ENCODE measurements around the gene MYLK3.

The MYLK3 gene

GRCh38 chr16:46727184-46727583, 21.0 kb downstream of the MYLK3 start:
- no peak for DNase-seq (ENCODE audit: low spot score)

GRCh38 chr16:46721885-46722284, 26.3 kb downstream of the MYLK3 start:
- DNase-seq (ENCODE audit: low spot score), result no peak

GRCh38 chr16:46720619-46721018, 27.5 kb downstream of the MYLK3 start:
- DNase-seq (ENCODE audit: low spot score), result no peak

- no peak for DNase-seq (ENCODE audit: low spot score)
These were observed 28.6 kb downstream of the MYLK3 start for GRCh38 chr16:46719528-46719927.

GRCh38 chr16:46718214-46718613, 29.9 kb downstream of the MYLK3 start:
- DNase-seq (ENCODE audit: low spot score), result no peak

GRCh38 chr16:46717692-46718091, 30.5 kb downstream of the MYLK3 start:
- DNase-seq (ENCODE audit: low spot score), result no peak

- no peak for DNase-seq (ENCODE audit: low spot score)
These were observed 32.3 kb downstream of the MYLK3 start for GRCh38 chr16:46715769-46716305.

GRCh38 chr16:46714797-46715591, 33.1 kb downstream of the MYLK3 start:
- DNase-seq (ENCODE audit: low spot score), result no peak

GRCh38 chr16:46713634-46714033, 34.5 kb downstream of the MYLK3 start:
- no peak for DNase-seq (ENCODE audit: low spot score)

- DNase-seq (ENCODE audit: low spot score), result no peak
These were observed 35.2 kb downstream of the MYLK3 start for GRCh38 chr16:46712911-46713310.

GRCh38 chr16:46711106-46712058, 36.8 kb downstream of the MYLK3 start:
- no peak for DNase-seq (ENCODE audit: low spot score)

- no peak for DNase-seq (ENCODE audit: low spot score)
These were observed 38.6 kb downstream of the MYLK3 start for GRCh38 chr16:46709469-46710005.

- DNase-seq (ENCODE audit: low spot score), result no peak
These were observed 41.5 kb downstream of the MYLK3 start for GRCh38 chr16:46706642-46707041.

- no peak for DNase-seq (ENCODE audit: low spot score)
These were observed 46.1 kb downstream of the MYLK3 start for GRCh38 chr16:46702030-46702429.

- no peak for DNase-seq (ENCODE audit: low spot score)
These were observed 46.5 kb downstream of the MYLK3 start for GRCh38 chr16:46701615-46702014.

GRCh38 chr16:46700048-46700447, 48.1 kb downstream of the MYLK3 start:
- no peak for DNase-seq (ENCODE audit: low spot score)

GRCh38 chr16:46696957-46697356, 51.2 kb downstream of the MYLK3 start:
- no peak for DNase-seq (ENCODE audit: low spot score)

GRCh38 chr16:46695937-46696336, 52.2 kb downstream of the MYLK3 start:
- no peak for DNase-seq (ENCODE audit: low spot score)

GRCh38 chr16:46693598-46693997, 54.5 kb downstream of the MYLK3 start:
- no peak for DNase-seq (ENCODE audit: low spot score)

GRCh38 chr16:46691726-46692125, 56.4 kb downstream of the MYLK3 start:
- no peak for DNase-seq (ENCODE audit: low spot score)

GRCh38 chr16:46690281-46691178, 57.6 kb downstream of the MYLK3 start:
- no peak for DNase-seq (ENCODE audit: low spot score)
